GDM1 (cell line): Measurements from ENCODE around the gene WDR86.

Experiments used
- DNase-seq: peaks from one replicate; lab custom pipeline; 2025; lab: John Stamatoyannopoulos, UW

Gene WDR86

GRCh38 chr7:151390598-151391357 lies 19.1 kb downstream of the WDR86 start:
- no peak for DNase-seq

GRCh38 chr7:151389768-151390597 lies 19.9 kb downstream of the WDR86 start:
- DNase-seq, result no peak

- no peak for DNase-seq
Measured at GRCh38 chr7:151389096-151389767, 20.6 kb downstream of the WDR86 start.

- DNase-seq, result no peak
Measured at GRCh38 chr7:151388430-151388829, 21.4 kb downstream of the WDR86 start.

GRCh38 chr7:151388007-151388297 lies 21.9 kb downstream of the WDR86 start:
- no peak for DNase-seq

- no peak for DNase-seq
Measured at GRCh38 chr7:151387161-151388006, 22.5 kb downstream of the WDR86 start.

- DNase-seq, result no peak
Measured at GRCh38 chr7:151386301-151387160, 23.3 kb downstream of the WDR86 start.

- no peak for DNase-seq
Measured at GRCh38 chr7:151385626-151386300, 24.1 kb downstream of the WDR86 start.

GRCh38 chr7:151384776-151385625 lies 24.8 kb downstream of the WDR86 start:
- DNase-seq, result no peak

- no peak for DNase-seq
Measured at GRCh38 chr7:151384352-151384697, 25.5 kb downstream of the WDR86 start.

- no peak for DNase-seq
Measured at GRCh38 chr7:151383638-151384351, 26.0 kb downstream of the WDR86 start.

GRCh38 chr7:151382079-151382885 lies 27.6 kb downstream of the WDR86 start:
- no peak for DNase-seq

GRCh38 chr7:151381348-151382078 lies 28.3 kb downstream of the WDR86 start:
- DNase-seq, result no peak

- no peak for DNase-seq
Measured at GRCh38 chr7:151381098-151381347, 28.8 kb downstream of the WDR86 start.

GRCh38 chr7:151380199-151381097 lies 29.4 kb downstream of the WDR86 start:
- no peak for DNase-seq

- DNase-seq, result no peak
Measured at GRCh38 chr7:151379534-151380198, 30.2 kb downstream of the WDR86 start.
